Fibroblast of skin of right quadriceps (primary cell): ENCODE measurements around the gene NUDCD3.

ENCODE experiments used
- DNase-seq: peaks from one replicate; pipeline ENCODE4 v3.0.0-alpha.2; 2013

NUDCD3 gene

DNA sequence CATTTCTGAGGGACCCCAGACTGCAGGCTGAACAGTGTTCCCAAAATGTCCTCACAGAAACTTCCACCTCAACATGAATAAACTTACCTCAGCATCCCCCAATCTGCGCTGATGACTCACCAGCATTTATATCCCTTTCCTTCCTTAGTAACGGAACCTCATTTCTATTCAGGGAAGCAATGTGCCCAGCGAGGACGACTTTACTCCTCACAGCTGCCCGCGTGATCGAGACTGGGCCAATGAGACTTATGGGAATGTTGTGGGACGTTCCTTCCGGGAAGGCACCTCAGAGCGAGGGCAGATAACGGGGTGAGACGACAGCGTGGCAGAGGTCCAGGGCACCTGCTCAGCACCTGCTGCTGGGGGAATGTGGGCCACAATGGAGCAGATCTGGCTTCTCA is 91.9 kb downstream of the NUDCD3 start:
- no peak for DNase-seq

DNA sequence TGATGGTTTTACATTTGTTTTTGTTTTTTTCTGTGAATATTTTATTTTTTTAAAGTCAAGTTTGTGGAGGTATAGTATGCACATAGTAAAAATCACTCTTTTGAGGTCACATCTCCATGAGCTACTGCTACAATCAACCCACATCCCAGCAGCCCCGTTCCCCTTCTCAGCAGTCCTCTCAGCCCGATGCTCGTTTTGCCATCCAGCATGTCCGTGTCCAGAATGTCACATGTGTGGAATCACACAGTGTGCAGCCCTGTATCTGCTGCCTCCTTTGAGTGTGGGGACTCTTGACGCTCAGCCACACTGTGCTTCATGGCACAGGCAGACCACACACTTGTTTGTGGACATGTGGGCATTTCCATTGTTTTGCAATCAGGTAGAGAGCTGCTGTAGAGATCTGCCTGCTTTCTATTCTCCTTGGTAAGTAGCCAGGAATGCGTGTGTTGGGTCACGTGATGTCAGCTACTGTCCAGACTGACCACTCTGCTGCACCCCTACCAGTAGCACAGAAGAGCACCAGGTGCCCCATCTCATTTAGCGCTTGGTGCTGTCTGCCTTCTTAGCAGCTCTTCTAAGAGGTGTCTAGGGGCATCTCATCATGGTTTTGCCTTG is 93.4 kb downstream of the NUDCD3 start:
- no peak for DNase-seq

DNA sequence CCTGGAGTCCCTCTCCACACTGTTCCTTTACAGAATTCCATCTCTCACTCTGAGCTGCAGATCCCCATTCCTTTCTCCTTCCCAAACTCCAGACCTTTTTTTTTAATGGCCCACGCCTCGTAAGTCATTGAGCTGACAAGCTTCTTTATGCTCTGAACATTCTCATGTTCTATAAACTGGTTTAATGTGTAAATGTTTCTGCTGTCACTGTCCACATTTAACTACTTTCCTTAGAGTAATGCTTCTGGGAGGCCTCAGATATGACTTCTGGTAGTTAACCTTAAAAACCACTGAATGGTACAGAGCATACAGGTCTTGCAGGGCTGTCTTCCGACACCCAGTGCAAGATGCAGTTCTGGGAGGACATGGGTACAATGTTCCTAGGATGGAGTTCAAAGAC is 94.0 kb downstream of the NUDCD3 start:
- no peak for DNase-seq

DNA sequence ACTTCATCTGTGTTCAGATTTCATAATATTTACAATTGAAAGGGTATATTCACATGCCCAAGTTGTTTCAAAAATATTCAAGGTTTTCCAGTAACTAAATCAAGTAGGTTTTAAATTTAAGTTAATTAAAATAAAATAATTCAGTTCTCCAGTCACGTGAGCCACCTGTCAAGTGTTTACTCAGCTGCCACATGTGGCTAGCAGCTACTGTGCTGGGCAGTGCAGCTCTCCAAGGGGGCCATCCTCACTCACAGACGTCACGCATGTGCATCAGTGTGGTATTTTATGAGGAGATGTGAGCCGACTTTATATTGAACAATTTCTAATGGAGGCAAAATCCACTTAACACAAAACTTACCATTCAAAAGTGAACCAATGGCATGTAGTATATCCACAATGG is 95.4 kb downstream of the NUDCD3 start:
- no peak for DNase-seq

DNA sequence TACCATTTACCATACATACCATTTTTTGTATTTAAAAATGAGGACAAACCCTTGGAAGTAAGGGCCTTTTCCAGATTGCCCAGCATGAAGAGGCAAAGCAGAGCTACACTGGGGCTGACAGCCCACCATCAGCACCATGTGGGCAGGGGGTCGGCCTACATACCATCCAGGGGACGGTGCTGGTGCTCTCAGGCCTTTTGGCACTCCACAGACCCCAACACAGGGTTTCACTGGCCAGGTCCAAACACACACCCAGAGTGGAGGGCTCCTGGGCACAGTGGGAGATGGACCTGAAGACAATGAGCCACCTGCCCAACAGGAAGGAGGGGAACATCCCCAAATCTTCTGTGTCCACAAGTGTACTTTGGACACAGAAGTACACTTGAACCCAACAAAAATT is 95.8 kb downstream of the NUDCD3 start:
- DNase-seq = no peak

DNA sequence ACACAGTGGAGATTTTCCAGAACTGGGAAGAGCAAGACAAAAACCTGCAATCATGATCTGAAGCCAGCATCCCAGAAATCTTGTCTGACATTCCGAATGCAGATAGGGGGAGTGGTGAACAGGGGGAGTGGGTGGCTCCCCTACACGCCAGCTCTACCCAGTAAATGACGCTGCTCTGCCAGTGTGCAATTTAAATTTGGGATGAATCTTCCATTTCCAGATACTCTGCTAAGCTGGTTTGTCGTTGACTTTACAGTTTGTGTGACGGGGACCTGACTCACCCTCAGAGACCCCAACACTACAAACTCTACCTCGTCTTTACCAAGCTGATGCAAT is 96.4 kb downstream of the NUDCD3 start:
- no peak for DNase-seq

DNA sequence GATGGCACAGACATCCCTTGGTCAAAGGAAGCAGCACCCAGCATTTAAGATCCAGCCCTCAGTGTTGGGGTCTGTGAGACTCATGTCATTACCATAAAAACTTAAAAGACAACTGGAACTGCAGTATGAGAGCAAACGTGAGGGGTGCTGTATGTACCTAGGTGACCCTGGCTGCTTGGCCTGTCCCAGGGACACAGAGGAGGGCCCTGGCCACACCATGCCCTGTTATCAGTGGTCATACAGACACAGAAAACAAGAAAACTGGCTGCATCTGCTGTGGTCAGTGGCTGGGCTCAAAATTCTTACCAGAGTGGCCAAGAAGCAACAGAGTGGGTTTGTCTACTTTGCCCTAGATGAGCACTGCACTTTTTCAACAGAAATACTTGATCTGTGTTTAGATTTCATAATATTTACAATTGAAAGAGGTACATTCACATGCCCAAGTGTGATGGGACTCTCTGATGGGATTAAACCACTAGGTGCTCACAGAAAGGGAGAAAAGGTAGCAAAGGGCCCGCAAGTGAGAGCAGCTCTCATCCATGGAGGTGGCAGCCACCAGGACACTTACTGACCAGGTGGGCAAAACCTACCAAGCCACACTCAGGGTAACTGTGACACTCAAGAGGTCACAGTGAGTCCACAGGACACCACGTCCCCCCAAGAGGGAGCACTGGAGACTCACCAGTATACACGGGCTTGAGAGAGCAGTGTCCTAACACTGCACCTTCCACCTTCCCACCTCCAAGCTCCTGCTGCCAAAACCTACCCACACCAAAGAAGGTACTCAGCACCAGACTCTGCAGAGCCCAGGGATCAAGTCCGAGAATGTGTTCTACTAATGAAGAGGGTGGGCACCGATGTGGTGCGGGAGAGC is 97.0 kb downstream of the NUDCD3 start:
- DNase-seq = no peak

DNA sequence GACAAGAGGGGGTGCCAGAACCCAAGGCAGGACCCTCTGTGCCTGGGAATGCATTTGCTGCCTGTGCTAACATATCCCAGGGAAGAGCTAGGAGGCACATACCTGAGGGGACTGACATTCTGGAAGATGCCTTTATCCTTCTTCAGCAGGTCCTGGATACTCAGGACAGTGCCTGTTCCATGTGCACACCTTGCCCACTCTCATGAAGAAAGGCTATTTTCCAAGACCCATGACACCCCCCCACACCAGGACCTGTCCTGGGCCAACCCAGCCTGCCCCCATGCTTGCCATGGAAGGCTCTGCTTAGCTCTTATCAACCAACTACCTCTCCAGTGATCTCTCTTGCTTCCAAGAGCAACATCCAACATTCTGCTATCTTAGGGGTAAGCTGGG is 97.8 kb downstream of the NUDCD3 start:
- DNase-seq = no peak

DNA sequence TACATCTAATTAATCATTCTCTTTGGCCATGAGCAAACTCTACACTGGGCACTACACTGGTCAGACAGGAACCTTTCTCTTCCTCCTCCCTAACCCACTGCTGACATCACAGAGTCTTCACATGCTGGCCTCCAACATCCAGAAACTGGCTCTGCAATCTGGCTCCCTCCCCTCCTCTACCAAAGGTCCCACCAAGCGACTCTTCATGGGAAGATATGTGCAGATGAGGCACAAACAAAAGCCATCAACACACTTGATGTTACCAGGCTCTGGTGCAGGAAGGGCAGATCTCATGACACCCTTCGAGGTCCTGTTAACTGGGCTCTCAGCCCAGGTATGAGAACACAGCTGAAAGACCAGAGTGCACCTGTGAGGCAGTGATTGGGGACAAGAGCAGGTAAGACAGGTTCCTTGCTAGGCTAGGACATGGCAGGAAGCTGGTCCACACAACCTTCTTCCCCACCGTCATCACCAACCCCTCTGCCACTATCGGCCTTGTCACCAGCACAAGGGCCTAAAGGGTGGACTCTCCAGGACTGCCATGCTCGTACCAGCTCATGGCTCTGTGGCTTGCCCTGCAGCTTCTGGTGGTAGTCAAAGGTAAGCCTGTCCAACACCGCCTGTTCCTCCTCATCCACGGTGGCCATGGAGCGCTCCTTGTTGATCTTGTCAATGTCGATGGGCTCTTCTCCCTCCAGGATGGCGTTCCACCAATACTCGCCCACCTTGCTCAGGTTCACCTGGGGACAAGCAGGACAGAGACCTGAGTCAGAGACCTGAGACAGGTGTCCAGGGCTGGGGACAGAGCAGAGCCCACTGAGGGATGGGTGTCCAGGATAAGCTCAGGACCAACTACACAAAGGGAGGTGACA is 98.5 kb downstream of the NUDCD3 start:
- no peak for DNase-seq

DNA sequence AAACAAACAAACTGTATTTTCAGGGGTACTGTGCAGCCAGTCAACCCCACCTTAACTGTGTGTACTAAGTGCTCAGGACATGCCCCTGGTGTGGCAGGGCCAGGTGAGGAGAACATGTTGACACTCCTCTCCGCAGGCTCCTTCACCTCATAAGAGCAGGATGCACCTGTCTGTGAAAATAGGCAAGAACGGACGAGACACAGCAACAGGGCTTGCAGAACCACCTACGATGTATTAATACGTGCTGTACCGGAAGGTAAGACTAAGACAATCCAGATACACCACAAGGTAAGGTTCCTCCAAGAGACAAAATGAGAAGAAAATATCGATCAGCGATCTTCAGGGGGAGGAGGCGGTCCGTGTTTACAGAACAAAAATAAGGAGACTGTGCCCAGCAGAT is 99.3 kb downstream of the NUDCD3 start:
- no peak for DNase-seq

DNA sequence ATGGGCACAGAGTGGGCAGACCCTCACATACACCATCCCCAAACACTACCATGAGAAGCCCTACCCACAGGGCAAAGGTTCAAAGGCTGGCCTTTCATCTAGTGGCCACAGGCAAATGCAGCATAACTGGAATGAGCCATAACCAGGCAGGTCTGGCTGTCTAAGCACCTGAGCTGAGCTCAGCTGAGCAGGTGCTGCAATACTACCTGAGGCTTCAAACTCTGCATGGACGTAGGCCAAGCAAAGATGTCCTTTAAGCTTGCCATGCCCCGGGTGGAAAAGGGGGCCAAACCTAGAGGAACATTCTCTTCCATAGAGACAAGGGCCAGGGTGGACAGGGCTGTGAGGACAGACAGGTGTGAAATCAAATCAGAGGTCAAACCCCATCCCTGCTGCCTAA is 99.8 kb downstream of the NUDCD3 start:
- DNase-seq = no peak

DNA sequence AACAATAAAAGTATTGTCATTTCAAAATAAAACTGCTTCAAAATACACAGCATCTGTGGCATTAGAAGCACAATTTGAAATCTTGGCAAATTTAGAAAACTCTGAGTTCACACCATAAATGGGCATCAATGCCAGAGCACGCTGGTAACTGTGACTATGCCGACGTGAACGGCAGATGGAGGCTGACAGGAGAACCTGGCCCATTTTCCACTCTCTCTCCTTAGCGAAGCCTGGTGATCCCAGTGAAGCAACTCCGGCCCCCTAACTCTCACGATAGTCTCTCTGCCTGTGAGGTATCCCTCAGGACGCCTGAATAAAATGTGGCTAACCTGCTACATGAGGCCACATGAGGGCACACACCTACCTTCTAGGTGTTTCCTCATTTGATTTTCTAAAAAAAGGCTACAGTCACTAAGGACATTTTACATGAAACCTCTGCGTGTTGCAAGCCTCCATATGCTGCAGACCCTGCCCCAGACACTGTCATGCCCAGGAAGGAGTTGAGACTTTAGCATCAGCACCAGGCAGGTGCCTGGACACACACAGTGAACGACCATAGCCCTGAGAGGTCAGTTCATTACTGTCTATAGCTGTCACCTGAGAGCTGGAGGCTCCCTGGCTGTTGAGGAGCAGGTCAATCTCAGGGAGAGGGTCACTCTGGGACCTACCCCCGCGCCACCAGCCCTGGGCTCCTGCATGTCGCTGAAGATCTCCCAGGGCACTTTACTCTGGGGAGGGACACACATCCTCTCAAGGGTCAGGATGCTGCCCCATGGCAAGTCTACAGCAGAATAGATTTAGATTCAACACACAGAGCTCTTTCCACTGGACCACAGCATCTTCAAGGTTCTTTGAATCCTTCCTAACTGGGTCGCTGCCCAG is 102.1 kb downstream of the NUDCD3 start:
- no peak for DNase-seq

DNA sequence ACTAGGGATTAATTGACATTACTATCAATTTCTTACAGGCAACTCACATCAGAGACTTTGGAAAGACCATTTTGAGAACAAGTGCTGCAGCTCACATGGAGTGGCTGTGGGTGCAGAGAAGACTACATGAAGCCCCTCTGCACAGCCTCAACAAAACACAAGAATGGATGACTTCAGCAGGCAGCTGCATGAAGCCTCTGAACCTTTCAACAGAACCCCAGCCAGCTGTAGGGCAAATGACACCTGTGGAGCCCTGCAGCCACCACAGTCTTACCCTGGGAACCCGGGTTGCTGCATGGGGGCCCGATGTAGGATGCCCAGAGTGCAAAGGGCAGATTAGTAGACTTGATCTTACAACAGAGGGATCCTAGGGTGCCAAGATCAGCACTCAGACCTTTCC is 103.1 kb downstream of the NUDCD3 start:
- DNase-seq = no peak

DNA sequence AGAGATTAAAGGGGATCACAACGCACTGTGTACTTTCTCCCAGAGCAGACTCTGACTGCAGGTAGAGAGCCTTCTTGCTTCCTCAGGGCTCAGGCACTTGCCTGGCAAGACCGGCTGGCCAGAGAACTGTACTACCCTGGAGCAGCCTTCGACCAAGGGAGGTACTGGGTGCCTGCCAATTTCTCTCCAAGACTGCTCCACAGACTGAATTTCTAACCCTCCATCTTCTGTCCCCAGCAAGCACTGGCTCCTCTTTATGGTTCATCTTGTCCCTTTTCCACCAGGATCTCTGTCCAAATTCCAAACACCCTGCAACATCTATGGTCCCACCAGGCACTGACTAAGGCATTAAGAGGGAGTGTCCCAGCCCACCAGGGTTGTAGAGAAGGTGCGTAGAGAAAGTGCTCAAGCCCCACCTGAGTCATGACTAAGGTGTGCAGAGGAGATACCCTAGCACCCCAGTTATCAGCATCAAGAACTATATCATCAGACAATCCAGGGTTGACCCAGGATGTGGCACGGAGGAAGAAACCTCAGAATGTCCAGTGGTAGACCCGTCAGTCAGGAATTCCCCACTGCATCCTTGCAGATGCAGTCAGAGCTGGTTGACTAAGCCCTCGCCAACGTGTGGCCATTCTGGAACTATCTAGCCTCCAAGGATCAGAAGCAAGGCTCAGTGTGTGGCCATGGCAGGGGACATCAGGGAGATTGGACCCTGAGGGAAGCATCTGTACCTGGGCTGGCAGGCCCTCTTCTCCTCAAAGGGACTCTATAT is 104.1 kb downstream of the NUDCD3 start:
- DNase-seq = no peak

DNA sequence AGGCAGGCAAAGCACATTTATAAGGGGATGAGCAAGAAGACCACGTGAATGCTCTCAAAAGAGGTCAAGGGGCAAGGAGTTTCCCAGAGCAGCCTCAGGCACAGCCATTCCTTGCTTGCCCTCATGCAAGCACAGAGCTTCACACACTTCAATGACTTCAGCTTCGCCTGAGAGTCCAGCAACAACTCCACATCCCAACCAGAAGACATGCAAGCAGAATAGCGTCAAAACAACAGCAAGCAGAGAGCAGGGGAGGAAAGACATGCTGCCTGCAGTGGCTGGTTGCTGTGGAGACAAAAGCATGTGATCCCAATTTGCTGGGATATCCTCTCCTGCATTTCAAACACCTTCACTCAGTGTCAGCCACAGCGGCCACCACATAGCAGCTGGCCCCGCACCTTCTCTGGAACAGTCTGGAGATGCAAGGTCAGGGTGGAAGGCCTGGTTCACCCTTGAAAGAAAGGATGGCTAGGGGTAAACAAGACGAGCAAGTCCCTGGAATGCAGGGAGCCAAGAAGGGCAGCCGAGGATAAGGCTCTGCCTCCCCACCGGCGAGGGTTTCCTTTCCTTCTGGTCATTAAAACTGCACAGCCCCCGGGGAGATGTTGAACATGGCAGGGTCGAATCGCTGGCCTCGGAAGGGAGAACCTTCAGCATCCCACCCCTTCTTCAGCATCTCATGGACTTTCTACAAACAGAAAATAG is 104.9 kb downstream of the NUDCD3 start:
- no peak for DNase-seq

DNA sequence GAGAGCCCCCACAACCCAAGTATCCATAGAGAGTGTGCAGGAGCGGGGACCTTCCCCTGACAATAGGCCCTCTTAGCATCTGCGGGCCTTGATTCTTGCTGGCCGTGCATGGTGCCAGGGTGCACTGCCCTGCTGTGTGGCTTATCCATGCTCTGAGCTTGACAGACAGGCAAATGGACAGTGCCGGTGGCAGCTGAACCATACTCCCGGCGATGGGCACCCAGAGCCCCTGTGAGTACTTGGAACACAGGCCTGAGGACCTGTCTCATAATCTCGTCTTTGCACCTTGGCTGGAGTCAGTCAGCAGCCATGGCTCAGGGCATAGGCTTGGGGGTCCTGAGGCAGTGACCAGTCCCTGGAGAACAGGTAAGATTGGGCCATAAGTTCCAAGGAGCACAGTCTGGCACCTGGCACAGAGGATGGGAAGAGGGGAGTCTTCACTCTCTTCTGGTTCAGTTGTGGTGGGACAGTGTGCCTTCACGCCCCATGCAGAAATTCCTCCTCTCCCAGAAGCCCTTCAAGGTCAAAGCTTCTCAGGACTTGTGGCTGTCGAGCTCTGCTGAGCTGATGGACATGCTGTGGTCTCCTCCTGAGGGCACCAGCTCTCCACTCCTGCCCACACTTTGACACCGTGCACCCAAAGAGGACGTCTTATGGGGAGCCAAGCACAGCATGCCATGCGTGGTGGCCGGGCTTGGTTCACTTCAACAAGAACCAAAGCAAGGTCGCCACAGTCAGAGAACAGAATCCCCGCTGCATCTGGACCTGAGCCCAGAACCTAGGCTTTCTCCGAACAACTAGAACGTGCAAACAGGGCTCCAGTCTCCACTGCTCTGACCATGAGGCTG is 105.6 kb downstream of the NUDCD3 start:
- DNase-seq = no peak

DNA sequence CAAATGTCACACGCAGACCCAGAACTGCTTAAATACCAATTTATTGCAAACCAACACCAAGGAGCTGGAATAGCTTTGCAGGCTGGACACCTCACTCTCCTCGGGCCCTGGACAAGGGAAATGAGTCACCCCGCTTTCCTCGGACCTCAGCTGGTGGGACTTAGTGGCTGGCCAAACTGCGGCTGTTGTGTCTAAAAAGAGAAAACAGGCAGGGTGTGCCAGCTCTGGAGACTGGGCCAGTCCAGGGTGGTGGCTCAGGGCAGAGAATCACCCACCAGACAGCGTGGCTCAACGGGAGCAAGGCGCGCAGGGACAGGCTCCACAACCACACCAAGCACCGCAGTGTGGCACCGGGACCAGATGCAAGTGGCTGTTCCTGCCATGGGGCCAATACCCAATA is 106.9 kb downstream of the NUDCD3 start:
- DNase-seq = no peak

DNA sequence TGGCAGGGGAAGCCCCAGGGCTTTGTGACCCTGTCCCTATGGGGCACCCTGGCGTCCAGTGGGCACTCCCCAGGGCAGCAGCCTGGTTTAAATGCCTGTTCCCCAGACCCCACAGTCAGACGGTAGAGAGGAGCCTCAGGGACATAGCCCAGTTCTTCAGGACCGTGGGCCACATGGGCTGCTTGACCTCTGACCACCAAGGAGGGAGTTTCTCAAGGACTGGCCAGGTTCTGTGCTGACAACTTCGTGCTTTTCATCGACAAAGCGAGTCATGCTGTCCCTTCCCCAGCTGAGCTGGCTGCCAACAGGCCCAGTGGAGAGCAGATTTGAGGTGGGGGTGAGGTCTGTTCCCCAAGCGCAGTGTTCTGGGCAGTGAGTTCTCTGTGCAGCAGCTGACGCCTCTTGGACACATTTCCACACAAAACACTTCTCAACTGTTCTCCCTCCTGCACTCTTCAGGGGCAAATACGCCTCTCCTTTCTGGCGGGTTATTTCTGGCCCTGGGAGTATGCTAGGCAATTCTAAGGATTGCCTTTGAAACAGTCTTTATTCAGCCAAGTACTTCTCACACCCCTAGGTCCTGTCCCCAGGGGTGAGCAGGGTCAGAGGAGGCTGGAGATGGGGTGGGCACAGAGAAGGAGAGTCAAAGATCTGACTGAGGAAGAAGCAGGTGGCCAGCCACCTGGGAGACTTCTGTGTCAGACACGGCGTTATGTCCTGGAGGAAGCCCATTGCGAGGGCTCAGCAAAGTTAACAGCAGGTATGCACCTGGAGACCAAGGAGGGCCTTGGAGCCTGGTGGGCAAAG is 107.8 kb downstream of the NUDCD3 start:
- no peak for DNase-seq

DNA sequence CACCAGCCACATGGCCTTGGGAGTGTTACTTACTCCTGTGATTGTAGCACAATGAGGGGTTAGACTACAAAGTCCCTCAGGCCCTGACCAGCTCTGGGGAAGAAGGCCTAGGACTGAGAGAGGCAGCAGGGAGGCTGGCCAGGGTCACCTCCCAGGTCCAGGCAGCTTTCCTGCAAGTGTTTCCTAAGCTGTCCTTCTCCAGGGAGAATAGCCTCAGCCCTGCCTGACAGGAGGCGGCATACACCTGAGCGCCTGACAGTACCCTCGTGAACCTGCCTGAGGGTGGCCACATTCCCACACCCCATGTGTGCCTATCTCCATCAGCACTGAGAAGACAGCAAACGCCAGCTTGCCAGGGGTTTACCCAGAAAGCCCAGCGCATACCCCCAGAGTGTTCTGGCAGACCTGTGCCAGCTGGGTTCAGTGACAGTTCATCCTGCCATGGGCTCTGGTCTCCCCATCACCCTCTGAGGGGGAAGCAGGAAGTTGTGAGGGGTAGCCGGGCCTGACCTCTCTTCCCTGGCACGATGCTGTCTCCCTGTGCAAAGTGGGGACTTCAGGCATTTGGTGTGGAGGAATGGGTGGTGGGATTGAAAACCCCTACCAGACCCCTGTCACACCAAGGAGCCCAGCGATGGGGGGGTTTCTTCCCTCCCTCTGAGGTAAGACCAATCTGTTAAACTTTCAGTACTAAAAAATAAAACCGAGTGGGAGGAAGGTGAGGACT is 108.8 kb downstream of the NUDCD3 start:
- DNase-seq = no peak
